ENCODE data around the gene ZNF684.

Gene ZNF684

DNA sequence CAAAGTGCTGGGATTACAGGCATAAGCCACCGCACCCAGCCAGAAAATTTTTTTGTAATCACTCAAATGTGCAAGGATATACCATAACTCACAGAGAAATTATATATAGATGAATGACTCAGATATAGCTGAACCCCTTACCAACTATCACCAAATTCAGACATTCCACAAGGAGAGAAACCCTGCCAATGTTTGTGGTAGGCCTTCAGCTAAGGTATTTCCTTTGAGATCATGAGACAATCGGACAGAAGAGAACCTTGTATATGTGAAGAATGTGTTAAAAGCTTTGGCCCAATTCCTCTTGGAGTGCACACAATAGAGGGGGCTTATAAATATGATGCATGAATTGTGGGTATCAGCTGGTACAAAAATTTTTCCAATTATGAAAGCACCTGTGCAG, 50.7 kb downstream of the ZNF684 start:
- TF ChIP-seq, protein P1, sequence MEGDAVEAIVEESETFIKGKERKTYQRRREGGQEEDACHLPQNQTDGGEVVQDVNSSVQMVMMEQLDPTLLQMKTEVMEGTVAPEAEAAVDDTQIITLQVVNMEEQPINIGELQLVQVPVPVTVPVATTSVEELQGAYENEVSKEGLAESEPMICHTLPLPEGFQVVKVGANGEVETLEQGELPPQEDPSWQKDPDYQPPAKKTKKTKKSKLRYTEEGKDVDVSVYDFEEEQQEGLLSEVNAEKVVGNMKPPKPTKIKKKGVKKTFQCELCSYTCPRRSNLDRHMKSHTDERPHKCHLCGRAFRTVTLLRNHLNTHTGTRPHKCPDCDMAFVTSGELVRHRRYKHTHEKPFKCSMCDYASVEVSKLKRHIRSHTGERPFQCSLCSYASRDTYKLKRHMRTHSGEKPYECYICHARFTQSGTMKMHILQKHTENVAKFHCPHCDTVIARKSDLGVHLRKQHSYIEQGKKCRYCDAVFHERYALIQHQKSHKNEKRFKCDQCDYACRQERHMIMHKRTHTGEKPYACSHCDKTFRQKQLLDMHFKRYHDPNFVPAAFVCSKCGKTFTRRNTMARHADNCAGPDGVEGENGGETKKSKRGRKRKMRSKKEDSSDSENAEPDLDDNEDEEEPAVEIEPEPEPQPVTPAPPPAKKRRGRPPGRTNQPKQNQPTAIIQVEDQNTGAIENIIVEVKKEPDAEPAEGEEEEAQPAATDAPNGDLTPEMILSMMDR (conservative IDR thresholded peaks at IDR 0.05) = no peak
- H3K27ac ChIP-seq = no peak overlapping the region

GRCh38 chr1:40583980-40584379, 52.5 kb downstream of the ZNF684 start:
- no peak overlapping the region for H3K27ac ChIP-seq
- TF ChIP-seq, protein P1 (conservative IDR thresholded peaks at IDR 0.05) = no peak

DNA sequence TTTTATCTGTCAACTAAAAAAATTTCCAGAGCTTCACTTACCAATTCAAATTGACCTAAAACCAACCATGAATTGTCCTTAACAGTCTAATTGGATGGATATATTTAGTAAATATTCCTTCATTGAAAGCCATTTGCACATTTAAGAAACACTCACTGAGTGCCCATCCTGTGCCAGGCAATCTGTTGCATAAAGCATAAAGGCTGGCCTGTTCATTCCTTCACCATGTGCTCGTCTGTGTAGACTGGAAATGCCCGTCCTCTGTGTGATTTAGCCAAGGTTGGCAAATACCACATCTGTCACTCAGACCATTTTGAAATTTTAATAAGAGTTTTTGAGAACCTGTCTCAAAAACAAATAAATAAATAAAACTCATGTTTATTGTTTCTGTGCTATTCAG, 57.1 kb downstream of the ZNF684 start:
- TF ChIP-seq, protein P1 (conservative IDR thresholded peaks at IDR 0.05) = no peak
- H3K27ac ChIP-seq = no peak overlapping the region

- H3K27ac ChIP-seq = peak overlapping the region; percentile 57
- TF ChIP-seq, protein P1 (conservative IDR thresholded peaks at IDR 0.05) = peak; percentile 89
Measured at GRCh38 chr1:40592107-40592803, 60.8 kb downstream of the ZNF684 start.

DNA sequence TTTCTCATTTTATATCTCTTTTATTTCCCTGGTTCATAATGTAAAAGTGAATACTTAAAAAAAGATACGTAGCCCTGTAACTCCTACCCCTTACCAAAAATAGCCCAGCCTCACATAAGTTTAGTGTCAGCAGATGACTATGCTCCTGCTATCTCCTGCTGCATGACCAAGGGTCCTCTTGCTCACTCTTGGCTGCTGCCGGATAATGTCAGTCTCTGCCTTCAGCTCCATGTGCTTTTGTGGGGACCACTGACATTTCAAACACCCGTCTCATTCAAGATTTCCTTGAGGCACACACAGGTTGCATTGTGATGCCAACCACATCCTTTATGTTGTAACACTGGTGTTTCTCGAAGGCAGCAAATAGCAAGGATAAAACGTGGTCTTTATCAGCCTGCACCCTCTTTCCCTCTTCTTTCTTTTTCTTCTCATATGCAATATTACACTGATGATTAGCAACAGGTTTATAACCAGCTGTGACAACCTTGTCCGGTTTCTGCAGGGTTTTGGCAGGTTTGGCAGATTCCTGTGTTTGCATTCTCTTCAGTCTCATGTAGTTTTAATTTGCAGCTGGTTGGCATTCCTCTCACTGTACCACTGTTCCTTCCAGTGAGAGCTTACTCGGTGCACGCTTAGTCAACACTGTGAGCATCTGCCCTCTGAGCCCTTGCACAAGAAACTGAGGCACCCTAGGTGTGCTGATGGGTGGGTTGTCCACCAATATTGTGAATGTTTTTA, 62.2 kb downstream of the ZNF684 start:
- TF ChIP-seq, protein P1 (conservative IDR thresholded peaks at IDR 0.05) = no peak
- no peak overlapping the region for H3K27ac ChIP-seq

DNA sequence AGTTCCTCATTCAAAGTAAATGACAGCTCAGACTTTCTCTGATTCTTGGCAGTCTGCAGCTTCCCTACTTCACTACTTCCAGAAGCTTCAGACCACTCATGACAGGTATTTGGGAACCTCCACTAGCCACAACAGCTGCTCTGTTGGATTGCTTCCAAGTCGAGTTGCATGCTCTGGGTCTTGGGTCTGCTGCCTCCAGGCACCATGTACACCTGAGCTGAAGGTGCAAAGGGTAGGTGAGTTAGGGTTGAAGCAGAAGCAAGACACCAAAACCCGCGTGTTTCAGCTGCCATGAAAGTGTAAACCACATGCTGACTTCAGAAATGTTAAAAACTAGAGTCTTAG, 62.7 kb downstream of the ZNF684 start:
- no peak overlapping the region for H3K27ac ChIP-seq
- TF ChIP-seq, protein P1 (conservative IDR thresholded peaks at IDR 0.05) = no peak

- TF ChIP-seq, protein P1 (conservative IDR thresholded peaks at IDR 0.05) = no peak
- H3K27ac ChIP-seq = no peak overlapping the region
Measured at GRCh38 chr1:40595623-40596022, 64.2 kb downstream of the ZNF684 start.

Measured in VCaP (cell line).